GM12878 (cell line): ENCODE measurements around the gene FAM89B.

Experiments used
- CTCF ChIP-seq, 3 experiments: IDR thresholded peaks in 2 of 3; conservative IDR thresholded peaks in 1 of 3; 2 replicates each; pipeline ENCODE4 v1.5.1; 2011; ENCODE audit warnings: low read depth in 3 of 3, low read length in 3 of 3, mild to moderate bottlenecking in 3 of 3, control low read depth in 2 of 3, moderate library complexity in 2 of 3, inconsistent platforms in 1 of 3, mixed read lengths in 1 of 3; ENCODE audit not compliant: control insufficient read depth in 2 of 3, insufficient read depth in 1 of 3; ENCODE audit errors: extremely low read depth in 1 of 3
- EP300 ChIP-seq, 2 experiments: fragments of 150-350 bp in 1 of 2; IDR thresholded peaks; 2 replicates each; pipeline ENCODE4 v1.6.1; 2011 to 2012; ENCODE audit warnings: low read depth in 2 of 2, low read length in 2 of 2, borderline replicate concordance in 1 of 2, improper control_type of control experiment in 1 of 2, inconsistent platforms in 1 of 2; ENCODE audit not compliant: control insufficient read depth in 1 of 2
- PAX5 ChIP-seq: IDR thresholded peaks from 2 replicates; pipeline ENCODE4 v1.6.1; 2011; ENCODE audit warnings: low read depth, low read length, borderline replicate concordance
- POLR2AphosphoS5 ChIP-seq: IDR thresholded peaks from 2 replicates; pipeline ENCODE4 v1.6.1; 2011; ENCODE audit warnings: mild to moderate bottlenecking, low read length, inconsistent platforms
- ZNF274 ChIP-seq: IDR thresholded peaks from one replicate; pipeline ENCODE4 v1.8.0; 2011; ENCODE audit not compliant: insufficient read length, insufficient read depth

- TF ChIP-seq EP300 (IDR thresholded peaks at IDR 0.05; ENCODE audit: borderline replicate concordance in 1 of 2, control insufficient read depth in 1 of 2, low read depth in 2 of 2, low read length in 2 of 2) (no peak), POLR2AphosphoS5 (no peak), CTCF (IDR thresholded peaks at IDR 0.05 in 2 of 3, conservative IDR thresholded peaks at IDR 0.05 in 1 of 3; ENCODE audit: control insufficient read depth in 2 of 3, extremely low read depth in 1 of 3, insufficient read depth in 1 of 3, low read depth in 3 of 3, low read length in 3 of 3) (no peak), ZNF274 (no peak), PAX5 (no peak)
These were observed 39.6 kb downstream of the FAM89B start for GRCh38 chr11:65611758-65612603.
